Measurements from ENCODE around the gene C13orf46.
"Not testable (repeated sequence)": the region's sequence is repeated elsewhere in the genome, so short reads cannot be mapped to it uniquely, and the experiment has no call there.

C13orf46 gene

DNA sequence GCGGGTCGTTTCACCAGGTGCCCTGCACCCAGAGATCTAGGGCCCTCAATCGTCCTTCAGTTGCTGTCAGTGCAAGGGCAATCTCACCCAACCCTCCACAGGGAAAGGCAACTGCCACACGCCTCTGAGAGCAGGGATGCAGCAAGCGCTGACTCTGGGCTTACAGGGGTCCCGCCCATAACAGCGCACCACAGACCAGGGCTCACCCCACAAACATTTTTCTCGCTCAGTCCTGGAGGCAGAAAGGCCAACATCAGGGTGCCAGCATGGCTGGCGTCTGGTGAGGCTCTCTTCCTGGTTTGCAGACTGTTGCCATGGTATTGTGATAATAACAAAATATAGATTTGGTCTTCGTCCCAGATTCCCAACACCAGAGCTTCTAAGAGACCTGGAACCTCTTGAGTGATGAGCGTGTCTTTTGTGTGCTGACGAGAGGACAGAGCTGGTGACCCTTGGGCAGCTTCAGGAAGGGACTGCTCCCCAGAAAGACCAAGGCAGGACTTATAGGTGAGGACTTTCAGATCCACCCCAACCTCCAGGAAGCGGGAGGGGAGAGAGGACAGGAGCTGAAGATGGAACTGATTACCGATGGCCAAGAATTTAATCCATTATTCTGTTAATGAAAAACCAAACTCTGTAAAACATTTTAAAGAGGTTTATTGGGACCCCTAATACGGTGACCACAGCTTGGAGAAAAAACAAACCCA is 51.3 kb downstream of the C13orf46 start:
- TF ChIP-seq GATA1 (IDR thresholded peaks at IDR 0.05; ENCODE audit: low read depth, low read length) (no peak), POLR2A (IDR thresholded peaks at IDR 0.05; ENCODE audit: low read length) (no peak)
- no peak for DNase-seq

DNA sequence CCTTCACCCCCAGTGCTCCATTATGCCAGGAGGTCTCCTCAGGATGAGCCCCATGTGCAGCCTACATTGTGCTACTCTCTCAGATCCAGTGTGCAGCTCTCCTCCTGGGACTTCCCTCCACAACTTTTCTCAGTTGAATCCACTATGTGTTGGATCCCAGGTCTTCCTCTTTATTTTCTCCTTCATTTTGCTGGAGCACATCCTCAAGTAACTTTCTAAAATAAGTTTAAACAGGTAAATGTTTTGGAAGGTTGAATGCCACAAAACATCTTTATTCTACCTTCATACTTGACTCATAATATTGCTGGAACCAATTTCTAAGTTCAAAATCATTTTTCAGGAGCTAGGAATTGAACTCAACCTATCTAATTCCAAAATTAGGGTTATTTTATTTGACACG is 52.1 kb downstream of the C13orf46 start:
- TF ChIP-seq GATA1 (IDR thresholded peaks at IDR 0.05; ENCODE audit: low read depth, low read length) (no peak), POLR2A (IDR thresholded peaks at IDR 0.05; ENCODE audit: low read length) (no peak)
- no peak for DNase-seq

DNA sequence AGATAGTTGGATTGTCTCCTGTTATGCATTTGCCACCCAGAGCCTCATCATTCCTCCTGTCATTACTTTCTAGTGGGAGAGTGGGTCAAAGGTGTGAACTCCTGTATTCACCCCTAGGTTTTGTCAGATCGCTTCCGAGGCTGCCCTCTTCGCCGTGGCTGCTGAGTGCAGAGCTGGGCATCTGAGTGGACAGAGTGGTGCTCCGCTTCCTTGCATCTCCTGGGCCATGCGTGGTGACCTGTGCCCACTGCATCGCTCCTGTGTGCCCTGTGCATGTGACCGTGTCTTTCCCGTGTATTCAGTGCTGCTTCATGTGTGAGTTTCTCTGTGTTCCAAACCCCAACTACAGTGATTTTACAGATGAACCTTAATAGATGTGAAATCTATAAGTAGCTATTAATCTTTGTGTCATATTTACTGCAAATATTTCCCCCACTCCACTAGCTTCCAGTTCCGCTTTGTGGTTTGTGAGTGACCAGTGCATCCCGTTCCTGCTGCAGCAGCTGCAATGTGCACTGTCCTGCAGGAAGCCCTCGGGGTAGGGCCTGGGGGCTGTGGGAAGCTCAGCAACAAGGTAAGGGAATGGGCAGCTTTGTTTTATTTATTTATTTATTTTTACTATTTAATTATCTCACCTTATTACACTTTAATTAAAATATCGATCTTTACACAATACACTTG is 53.1 kb downstream of the C13orf46 start:
- no peak for TF ChIP-seq POLR2A (IDR thresholded peaks at IDR 0.05; ENCODE audit: low read length)
- TF ChIP-seq GATA1 (IDR thresholded peaks at IDR 0.05; ENCODE audit: low read depth, low read length) = no peak
- no peak for DNase-seq

DNA sequence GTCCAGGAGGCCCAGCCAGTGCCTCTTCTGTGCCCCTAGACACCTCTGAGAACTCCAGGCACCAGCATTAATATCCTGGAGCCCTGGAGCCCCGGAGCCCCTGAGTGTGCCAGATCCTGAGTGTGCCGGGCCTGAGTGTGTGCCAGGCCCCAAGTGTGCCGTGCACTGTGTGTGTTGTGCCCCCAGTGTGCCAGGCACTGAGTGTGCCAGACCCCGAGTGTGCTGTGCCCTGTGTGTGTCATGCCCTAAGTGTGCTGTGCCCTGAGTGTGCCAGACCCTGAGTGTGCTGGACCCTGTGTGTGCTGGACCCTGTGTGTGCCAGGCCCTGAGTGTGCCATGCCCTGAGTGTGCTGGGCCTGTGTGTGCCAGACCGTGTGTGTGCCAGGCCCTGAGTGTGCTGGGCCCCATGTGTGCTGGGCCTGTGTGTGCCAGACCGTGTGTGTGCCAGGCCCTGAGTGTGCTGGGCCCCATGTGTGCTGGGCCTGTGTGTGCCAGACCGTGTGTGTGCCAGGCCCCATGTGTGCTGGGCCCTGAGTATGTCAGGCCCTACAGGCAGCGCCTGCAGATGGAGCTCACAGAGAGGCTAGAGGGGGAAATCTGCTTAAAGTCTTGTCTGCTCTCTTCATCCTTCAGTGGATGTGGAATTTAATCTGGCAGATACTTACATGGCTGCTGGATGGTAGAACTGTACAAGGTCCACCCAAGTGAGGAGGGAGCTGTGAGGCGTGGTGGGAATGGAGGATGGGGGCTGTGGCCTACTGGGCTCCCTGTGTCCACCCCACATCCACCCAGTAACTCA is 53.9 kb downstream of the C13orf46 start:
- no peak for DNase-seq
- TF ChIP-seq GATA1 (IDR thresholded peaks at IDR 0.05; ENCODE audit: low read depth, low read length) (no peak), POLR2A (IDR thresholded peaks at IDR 0.05; ENCODE audit: low read length) (no peak)

DNA sequence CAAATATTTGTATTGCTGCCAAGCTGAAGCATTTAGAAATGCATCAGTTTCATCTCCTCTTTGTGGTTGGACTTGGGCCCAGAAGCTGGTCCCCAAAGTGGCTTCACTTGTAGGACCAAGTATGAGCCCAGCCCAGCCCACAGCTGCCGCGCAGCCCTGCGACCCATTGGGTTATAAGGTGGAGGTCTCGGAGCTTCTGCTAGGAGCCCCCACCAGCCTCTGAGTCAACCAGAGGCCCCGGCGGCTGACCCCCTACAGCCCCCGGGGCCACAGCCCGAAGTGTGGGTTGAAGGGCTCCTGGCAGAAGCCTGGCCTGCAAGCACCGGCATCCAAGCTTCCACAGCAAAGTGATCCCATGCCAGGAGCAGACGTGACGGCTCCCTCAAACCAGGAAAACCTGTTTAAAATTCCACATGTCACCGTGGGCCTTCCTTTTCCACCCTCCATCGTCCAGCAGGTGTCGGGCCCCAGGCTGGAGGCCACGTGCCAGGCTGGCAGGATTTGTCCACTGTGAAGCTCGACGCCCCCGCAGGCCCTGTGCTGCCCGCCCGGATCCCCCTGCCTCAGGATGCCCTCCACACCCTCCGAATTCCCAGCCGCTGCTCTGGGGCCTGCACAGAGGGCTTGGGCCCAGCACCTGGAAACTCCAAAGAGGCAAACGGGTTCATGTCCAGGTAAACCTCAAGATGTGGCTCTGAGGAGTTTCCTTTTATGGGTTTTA is 54.7 kb downstream of the C13orf46 start:
- TF ChIP-seq GATA1 (IDR thresholded peaks at IDR 0.05; ENCODE audit: low read depth, low read length) (no peak), POLR2A (IDR thresholded peaks at IDR 0.05; ENCODE audit: low read length) (no peak)
- DNase-seq = no peak

DNA sequence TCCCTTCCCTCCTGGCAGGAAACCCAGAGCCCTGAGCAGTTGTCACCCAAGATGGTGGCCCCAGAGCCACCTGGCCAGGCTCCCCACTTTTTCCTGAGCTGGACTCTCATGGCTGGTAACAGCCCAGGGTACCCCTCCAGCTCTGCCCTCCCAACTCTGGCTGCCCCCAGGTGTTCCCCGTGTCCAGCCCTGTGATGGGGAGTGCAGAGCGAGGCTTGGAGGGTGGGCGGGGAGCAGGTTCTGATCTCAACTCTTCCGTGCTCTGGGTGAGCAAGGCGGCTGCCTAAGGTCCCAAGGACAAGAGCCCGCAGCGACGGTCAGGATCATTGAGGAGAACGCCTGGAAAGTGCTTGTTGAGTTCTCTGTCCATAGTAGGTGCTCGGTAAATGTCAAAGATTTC is 55.3 kb downstream of the C13orf46 start:
- no peak for DNase-seq
- TF ChIP-seq GATA1 (IDR thresholded peaks at IDR 0.05; ENCODE audit: low read depth, low read length) (no peak), POLR2A (IDR thresholded peaks at IDR 0.05; ENCODE audit: low read length) (no peak)

DNA sequence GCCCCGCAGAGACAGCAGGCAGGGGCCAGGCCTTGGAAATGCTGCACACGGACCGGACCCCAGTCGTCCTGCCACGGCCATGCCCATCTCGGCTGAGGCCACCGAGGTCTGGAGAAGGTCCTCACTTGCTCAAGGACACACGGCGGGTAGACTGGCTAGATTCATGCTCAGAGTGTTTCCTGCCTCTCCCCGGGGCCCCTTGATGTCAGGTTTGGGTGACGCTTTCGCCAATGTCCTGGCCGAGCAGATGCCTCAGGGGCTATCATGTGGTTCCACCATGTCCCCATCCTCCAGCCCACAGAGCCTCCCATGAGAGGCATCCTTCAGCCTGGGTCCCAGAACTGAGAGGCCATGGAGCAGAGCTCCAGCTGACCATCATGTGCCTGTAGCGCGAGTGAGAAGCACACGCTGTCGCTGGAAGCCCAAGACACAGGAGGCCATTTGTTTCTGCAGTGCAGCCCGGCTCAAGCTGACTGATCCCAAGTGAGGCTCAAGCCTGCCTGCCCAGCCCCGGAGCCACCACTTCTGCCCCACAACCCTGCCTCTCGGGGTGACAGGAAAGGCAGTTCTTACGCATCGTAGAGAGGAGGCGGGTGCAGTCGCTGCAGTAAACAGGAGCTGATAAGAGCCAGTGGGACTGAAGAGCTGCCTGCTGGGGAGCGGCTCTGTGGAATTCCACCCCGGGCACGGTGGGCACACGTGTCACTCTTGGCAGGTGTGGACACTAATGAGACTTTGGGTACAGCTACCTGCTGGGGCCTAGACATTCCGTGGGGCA is 56.1 kb downstream of the C13orf46 start:
- no peak for TF ChIP-seq POLR2A (IDR thresholded peaks at IDR 0.05; ENCODE audit: low read length)
- DNase-seq = no peak

DNA sequence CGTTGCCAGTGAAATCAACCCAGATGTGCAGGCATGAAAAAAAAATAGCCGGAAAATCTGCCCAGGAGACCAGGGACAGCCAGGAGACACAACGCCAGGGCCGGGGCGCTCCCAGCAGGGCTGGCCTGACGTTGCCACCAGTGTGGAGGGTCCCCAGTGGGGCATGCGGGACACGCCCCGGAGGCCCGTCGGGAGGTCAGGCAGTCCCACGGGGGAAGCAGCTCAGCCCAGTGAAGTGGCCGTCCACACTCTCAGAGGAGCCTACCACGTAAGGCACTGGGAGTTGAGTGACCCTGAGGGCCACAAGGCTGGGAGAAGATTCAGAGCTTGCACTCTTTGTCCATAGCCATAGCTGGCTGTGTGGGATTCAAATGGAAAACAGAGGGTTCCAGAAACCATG is 56.8 kb downstream of the C13orf46 start:
- DNase-seq = no peak
- TF ChIP-seq POLR2A (IDR thresholded peaks at IDR 0.05; ENCODE audit: low read length) (no peak), GATA1 (IDR thresholded peaks at IDR 0.05; ENCODE audit: low read depth, low read length) (no peak)

DNA sequence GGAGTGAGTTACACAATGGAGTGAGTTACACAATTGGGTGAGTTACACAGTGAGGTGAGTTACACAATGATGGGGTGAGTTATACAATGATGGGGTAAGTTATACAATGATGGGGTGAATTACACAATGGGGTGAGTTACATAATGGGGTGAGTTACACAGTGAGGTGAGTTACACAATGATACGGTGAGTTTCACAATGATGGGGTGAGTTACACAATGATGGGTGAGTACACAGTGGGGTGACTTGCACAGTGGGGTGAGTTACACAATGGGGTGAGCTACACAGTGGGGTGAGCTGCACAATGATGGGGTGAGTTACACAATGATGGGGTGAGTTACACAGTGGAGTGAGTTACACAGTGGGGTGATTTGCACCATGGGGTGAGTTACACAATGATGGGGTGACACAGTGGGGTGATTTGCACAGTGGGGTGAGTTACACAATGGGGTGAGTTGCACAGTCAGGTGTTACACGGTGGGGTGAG is 57.5 kb downstream of the C13orf46 start:
- DNase-seq = peak in 1 of 2 experiments; percentile 13
- TF ChIP-seq GATA1 (IDR thresholded peaks at IDR 0.05; ENCODE audit: low read depth, low read length) (no peak), POLR2A (IDR thresholded peaks at IDR 0.05; ENCODE audit: low read length) (no peak)

DNA sequence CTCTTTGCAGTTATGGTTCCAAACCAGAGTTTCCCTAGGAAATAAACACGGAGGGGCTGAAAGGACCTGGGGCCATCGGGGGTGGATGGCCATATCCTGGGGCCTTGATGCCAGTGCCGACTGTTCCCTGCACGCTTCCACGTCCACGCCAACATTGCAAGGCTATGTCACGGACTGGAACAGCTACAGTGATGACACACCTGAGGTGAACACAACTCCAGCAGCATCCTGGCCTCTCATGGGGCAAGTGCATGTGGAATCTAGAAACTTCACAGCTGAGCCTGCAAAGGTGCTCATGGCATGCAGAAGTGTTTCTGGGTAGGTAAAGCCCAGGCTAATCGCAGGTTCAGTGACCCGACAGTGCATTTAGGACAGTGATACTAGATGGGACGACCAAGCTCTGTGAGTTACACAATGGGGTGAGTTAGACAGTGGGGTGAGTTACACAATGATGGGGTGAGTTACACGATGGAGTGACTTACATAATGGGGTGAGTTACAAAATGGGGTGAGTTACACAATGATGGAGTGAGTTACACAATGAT is 58.0 kb downstream of the C13orf46 start:
- no peak for DNase-seq

DNA sequence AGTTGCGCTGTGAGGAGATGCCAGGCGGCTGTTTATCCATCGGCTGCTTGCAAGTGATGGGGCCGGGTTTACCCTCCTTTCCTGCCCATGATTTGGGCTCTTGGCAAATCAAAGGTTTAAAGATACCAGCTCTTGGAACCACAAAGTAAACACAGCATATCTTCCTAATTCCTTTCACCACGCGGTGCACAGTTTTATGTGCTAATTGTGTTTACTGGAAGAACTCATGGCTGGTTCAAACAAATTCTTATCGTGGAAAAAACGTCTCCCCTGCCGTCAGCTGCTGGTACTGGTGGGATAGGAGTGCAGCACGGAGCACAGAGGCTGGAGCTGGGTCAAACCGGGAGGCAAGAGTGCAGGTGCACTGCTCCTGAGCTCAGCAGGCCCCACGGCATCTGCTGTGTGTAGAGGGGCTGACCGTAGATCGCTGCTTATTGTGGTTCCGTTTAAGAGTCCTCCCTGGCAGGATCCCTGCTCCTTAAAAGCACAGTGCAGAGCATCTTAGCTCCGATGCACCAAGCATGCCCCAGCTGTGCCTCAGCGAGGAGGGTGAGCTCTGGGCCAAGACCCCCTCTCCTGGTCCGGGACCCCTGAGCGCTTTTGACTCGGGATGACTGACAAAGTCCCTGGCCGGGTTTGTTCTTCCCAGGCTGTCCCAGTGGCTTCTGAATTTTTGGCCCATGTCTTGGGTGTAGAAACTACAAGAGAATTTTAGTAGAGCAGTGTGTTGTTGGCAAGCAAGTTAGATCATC is 58.7 kb downstream of the C13orf46 start:
- DNase-seq = no peak
- TF ChIP-seq GATA1 (IDR thresholded peaks at IDR 0.05; ENCODE audit: low read depth, low read length) (no peak), POLR2A (IDR thresholded peaks at IDR 0.05; ENCODE audit: low read length) (no peak)

More for the DNA sequence above, 58.0 kb downstream of the C13orf46 start:
- no peak for TF ChIP-seq GATA1 (IDR thresholded peaks at IDR 0.05; ENCODE audit: low read depth, low read length)
- no peak for TF ChIP-seq POLR2A (IDR thresholded peaks at IDR 0.05; ENCODE audit: low read length)

DNA sequence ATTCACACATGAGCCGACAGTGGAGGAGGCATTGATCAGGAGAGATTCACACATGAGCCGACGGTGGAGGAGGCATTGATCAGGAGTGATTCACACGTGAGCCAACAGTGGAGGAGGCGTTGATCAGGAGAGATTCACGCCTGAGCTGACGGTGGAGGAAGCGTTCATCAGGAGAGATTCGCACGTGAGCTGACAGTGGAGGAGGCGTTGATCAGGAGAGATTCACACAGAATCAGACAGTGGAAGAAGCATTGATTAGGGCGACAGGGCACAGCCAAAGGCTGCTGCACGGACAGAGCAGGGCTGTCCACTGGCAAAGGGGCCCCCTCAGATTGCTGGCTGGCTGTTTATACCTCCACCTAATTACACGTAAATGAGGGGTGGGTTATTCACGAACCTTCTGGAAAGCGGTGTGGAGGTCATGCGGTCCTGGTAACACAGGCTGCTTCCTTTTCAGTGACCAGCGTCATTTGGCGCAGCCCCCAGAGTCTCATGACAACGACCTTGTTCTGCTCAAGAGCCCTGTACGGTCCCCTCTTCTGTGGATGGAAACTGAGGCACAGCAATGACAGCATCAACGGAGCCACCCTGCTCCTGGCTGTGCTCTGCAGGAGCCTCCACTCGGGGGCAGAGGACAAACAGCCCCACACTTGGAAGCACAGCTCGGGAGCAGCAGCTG is 59.4 kb downstream of the C13orf46 start:
- DNase-seq = no peak
- TF ChIP-seq GATA1 (IDR thresholded peaks at IDR 0.05; ENCODE audit: low read depth, low read length) (no peak), POLR2A (IDR thresholded peaks at IDR 0.05; ENCODE audit: low read length) (no peak)

DNA sequence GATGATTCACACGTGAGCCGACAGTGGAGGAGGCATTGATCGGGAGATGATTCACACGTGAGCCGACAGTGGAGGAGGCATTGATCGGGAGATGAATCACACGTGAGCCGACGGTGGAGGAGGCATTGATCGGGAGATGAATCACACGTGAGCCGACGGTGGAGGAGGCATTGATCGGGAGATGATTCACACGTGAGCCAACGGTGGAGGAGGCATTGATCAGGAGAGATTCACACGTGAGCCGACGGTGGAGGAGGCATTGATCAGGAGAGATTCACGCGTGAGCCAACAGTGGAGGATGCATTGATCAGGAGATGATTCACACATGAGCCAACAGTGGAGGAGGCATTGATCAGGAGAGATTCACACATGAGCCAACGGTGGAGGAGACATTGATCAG is 60.0 kb downstream of the C13orf46 start:
- not testable (repeated sequence) for DNase-seq

DNA sequence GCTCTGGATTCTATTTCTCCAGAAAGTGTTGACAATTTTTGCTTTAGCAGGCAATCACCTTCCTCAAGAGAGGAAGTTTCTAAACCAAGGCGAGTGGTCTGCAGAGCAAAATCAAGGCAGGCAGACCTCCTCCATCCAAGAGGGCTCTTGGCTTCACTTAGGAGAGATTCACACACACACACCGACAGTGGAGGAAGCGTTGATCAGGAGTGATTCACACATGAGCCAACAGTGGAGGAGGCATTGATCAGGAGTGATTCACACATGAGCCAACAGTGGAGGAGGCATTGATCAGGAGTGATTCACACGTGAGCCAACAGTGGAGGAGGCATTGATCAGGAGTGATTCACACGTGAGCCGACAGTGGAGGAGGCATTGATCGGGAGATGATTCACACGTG is 60.5 kb downstream of the C13orf46 start:
- not testable (repeated sequence) for DNase-seq
